Stimulated activated naive CD8-positive, alpha-beta T cell treated with anti-CD3 and anti-CD28 coated beads, Interleukin-15, amount 100 ng/mL, for 72 hours (primary cell): ENCODE data around the gene RIC3.

Experiments
- ATAC-seq: fragments of 150-1000 bp; cut with Tn5 transposase; 2 replicates; pipeline ENCODE4 v1.10.0; 2021; ENCODE audit warnings: mild to moderate bottlenecking, moderate library complexity
- DNase-seq, 2 donors: peaks; one replicate each; pipeline ENCODE4 v3.0.0; 2021 to 2022
- H3K27ac Mint-ChIP-seq, 2 donors: one replicate each; pipeline ENCODE4 v1.8.0; 2022; ENCODE audit warnings: mild to moderate bottlenecking in 2 of 2, mixed read lengths in 2 of 2, moderate library complexity in 2 of 2
- H3K27me3 Mint-ChIP-seq: one replicate; pipeline ENCODE4 v1.8.0; 2022; ENCODE audit warnings: mixed read lengths
- H3K4me1 Mint-ChIP-seq: one replicate; pipeline ENCODE4 v1.8.0; 2022; ENCODE audit warnings: mild to moderate bottlenecking, mixed read lengths
- H3K4me3 Mint-ChIP-seq, 2 donors: one replicate each; pipeline ENCODE4 v1.8.0; 2022; ENCODE audit warnings: mild to moderate bottlenecking in 2 of 2, mixed read lengths in 2 of 2, moderate library complexity in 1 of 2
- H3K9me3 Mint-ChIP-seq, 2 donors: one replicate each; pipeline ENCODE4 v1.8.0; 2022; ENCODE audit warnings: mixed read lengths in 2 of 2

The RIC3 gene

GRCh38 chr11:8061555-8062428, 107.0 kb downstream of the RIC3 start:
- Mint-ChIP-seq H3K9me3 (no peaks in the 10 kb centered on the region), H3K4me3 (no peak overlapping the region), H3K27ac (no peak overlapping the region), H3K4me1 (peaks cover 2% of the 10 kb centered on the region), H3K27me3 (peaks cover 13% of the 10 kb centered on the region)
- ATAC-seq (no peak), DNase-seq (peak in 1 of 2 donors; percentile 1)

DNA sequence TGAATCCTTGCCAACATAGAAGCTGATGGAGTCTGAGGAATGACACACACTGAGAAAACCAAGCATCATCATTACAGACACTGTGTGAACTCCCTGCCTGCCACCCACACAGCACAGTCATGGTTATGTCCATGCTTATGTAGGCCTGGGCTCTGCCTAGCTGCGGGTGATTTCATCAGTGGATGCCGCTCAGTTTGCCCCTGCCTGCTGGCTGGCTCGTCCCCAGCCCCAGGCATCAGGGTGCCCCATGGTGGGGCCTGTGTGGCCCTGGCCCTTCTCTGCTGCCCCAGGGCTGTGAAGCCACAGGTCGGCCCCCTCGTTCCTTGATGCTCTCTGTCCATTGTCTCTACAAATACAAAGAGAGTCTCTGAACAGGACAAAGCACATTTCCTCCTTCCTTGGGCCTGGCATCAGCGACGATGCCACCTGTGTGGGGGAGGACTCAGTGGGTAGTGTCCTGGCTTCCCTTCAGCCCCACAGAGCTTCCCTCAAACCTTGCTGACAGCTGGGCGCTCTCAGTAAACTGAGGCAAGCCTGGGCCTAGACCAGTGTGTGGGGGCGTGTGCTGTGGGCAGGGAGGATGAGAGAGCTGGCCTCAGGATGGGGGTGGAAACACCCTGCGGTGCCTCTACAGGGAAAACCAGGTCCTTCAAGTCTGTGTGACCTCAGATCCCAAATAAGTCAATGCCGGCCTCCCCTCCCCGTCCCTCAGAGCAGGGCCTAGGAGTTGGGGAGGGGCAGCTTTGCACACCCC, 107.8 kb downstream of the RIC3 start:
- Mint-ChIP-seq H3K27ac (no peak overlapping the region), H3K27me3 (peaks cover 6% of the 10 kb centered on the region), H3K4me3 (no peak overlapping the region), H3K4me1 (peaks cover 10% of the 10 kb centered on the region), H3K9me3 (no peaks in the 10 kb centered on the region)
- DNase-seq (peak in 1 of 2 donors; percentile 6), ATAC-seq (peak; percentile 30)

- H3K4me3 Mint-ChIP-seq = no peak overlapping the region
- no peaks in the 10 kb centered on the region for H3K9me3 Mint-ChIP-seq
- H3K27me3 Mint-ChIP-seq = peaks cover 1% of the 10 kb centered on the region
- DNase-seq (peak in 1 of 2 donors; percentile 1), ATAC-seq (no peak)
- peak overlapping the region in 1 of 2 donors; percentile 84 for H3K27ac Mint-ChIP-seq
- H3K4me1 Mint-ChIP-seq = peaks cover 11% of the 10 kb centered on the region
Observed at GRCh38 chr11:8060146-8060719, 108.6 kb downstream of the RIC3 start.

- DNase-seq = no peak
- Mint-ChIP-seq H3K9me3 (no peaks in the 10 kb centered on the region), H3K4me3 (no peak overlapping the region), H3K4me1 (peaks cover 11% of the 10 kb centered on the region), H3K27me3 (peaks cover 8% of the 10 kb centered on the region), H3K27ac (peak overlapping the region; percentile 74 to 84)
- ATAC-seq = no peak
Observed at GRCh38 chr11:8059571-8060011, 109.2 kb downstream of the RIC3 start.

- H3K4me1 Mint-ChIP-seq = peaks cover 11% of the 10 kb centered on the region
- DNase-seq (no peak), ATAC-seq (no peak)
- H3K9me3 Mint-ChIP-seq = no peaks in the 10 kb centered on the region
- H3K27ac Mint-ChIP-seq = peak overlapping the region; percentile 47 to 74
- H3K27me3 Mint-ChIP-seq = peaks cover 9% of the 10 kb centered on the region
- H3K4me3 Mint-ChIP-seq = no peak overlapping the region
Observed at GRCh38 chr11:8059030-8059429, 109.8 kb downstream of the RIC3 start.

DNA sequence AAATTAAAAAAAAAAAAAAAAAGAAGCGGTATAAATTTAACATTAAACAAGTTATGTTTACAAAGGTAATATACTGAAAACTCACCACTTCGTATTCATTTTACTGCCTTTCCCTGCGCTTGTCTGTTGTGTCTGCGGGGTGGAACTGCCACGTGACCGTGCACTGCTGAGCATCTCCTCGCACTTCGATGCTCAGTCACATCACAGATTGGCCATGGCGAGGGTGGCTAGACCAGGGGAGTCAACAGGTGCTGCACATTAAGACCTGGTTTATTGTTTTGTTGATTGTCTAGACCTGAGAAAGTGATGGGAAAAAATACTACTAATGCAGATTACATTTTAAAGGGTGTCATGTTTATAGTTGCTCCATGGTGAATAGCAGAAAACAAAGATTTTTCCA, 110.6 kb downstream of the RIC3 start:
- Mint-ChIP-seq H3K9me3 (no peaks in the 10 kb centered on the region), H3K4me1 (peaks cover 11% of the 10 kb centered on the region), H3K4me3 (no peak overlapping the region), H3K27ac (peak overlapping the region in 1 of 2 donors; percentile 72), H3K27me3 (peaks cover 9% of the 10 kb centered on the region)
- ATAC-seq (no peak), DNase-seq (no peak)

DNA sequence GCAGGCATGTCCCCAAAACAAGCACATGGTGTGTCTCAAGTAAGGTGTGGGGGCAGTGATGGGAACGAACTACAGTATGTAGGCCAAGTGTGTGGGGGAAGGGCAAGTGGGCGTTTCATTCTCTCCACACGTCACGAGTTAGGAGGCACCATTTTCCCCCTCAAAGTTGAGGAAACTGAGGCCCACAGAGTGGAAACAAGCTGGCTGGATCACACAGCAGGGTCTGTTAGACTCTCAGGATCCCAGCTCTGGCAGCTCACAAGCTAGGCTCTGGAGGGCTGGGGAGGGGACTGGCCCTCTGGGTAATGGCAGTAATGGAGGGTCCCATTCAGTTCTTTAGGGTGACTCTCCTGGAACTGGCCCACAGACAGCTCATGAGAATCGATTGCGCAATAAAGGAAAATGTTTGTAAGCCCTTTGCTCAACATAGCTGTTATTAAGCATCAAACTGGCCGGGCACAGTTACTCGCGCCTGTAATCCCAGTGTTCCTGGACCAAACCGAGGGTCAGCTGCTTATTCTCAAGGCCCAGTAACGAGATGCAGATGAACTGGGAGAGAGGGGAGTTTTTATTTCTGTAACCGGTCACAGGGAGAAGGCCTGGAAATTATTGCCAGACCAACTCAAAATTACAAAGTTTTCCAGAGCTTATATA, 111.9 kb downstream of the RIC3 start:
- Mint-ChIP-seq H3K4me1 (peaks cover 11% of the 10 kb centered on the region), H3K4me3 (no peak overlapping the region), H3K9me3 (no peaks in the 10 kb centered on the region), H3K27me3 (peaks cover 9% of the 10 kb centered on the region), H3K27ac (peak overlapping the region in 1 of 2 donors; percentile 12)
- DNase-seq = peak in 1 of 2 donors; percentile 6
- no peak for ATAC-seq
